Activated T-cell treated with anti-CD3 and anti-CD28 coated beads, Interleukin-2, amount 50 U/mL, for 72 hours (primary cell): ENCODE results near the gene SLC6A20. TPM values are rescaled to one million over a fixed set of nuclear protein-coding genes. Genes with fewer than 3 reads are reported as not detected.

Experiments
- ATAC-seq, 2 donors: fragments of 150-1000 bp; cut with Tn5 transposase; replicated peaks in 1 of 2; 2 replicates each; pipeline ENCODE4 v1.10.0; 2021; ENCODE audit warnings: moderate library complexity in 2 of 2, mild to moderate bottlenecking in 1 of 2
- DNase-seq, 2 donors: peaks; one replicate each; pipeline ENCODE4 v3.0.0; 2021 to 2022; ENCODE audit warnings: mixed read lengths in 1 of 2
- H3K27ac Mint-ChIP-seq: one replicate; pipeline ENCODE4 v1.8.0; 2022; ENCODE audit warnings: mild to moderate bottlenecking, moderate library complexity, mixed read lengths
- H3K27me3 Mint-ChIP-seq: one replicate; pipeline ENCODE4 v1.8.0; 2022; ENCODE audit warnings: low read depth, mixed read lengths
- H3K36me3 Mint-ChIP-seq, 2 donors: one replicate each; pipeline ENCODE4 v1.8.0; 2022; ENCODE audit warnings: mixed read lengths in 2 of 2, mild to moderate bottlenecking in 1 of 2; ENCODE audit not compliant: insufficient read depth in 2 of 2
- H3K4me1 Mint-ChIP-seq: one replicate; pipeline ENCODE4 v1.8.0; 2022; ENCODE audit warnings: low read depth, mixed read lengths
- H3K4me3 Mint-ChIP-seq, 2 donors: one replicate each; pipeline ENCODE4 v1.8.0; 2022; ENCODE audit warnings: mild to moderate bottlenecking in 2 of 2, mixed read lengths in 2 of 2, moderate library complexity in 2 of 2
- H3K9me3 Mint-ChIP-seq, 2 donors: one replicate each; pipeline ENCODE4 v1.8.0; 2022; ENCODE audit warnings: mixed read lengths in 2 of 2
- total RNA-seq, 2 donors: library from RNA; stranded (reverse); gene quantifications; one replicate each; pipeline ENCODE4 v1.2.3, GENCODE V29; 2022

SLC6A20 gene
- total RNA-seq: not detected

- Mint-ChIP-seq H3K4me1 (peaks cover 8% of the 10 kb centered on the region), H3K4me3 (peak within 1 kb of the TSS; percentile 80 to 83), H3K9me3 (no peaks in the 10 kb centered on the region), H3K36me3 (no peaks in the 10 kb centered on the region), H3K27me3 (peaks cover 72% of the 10 kb centered on the region), H3K27ac (no peak within 1 kb of the TSS)
- peak; percentile 17 to 27 for DNase-seq
- ATAC-seq: peak; percentile 59 to 61
Measured at GRCh38 chr3:45795882-45796765, at the start of gene SLC6A20. Gene SLC6A20 (minus strand): TSS chr3:45796536. CDS start chr3:45796419, 117 bp downstream.

- Mint-ChIP-seq H3K9me3 (no peaks in the 10 kb centered on the region), H3K27ac (no peak overlapping the region), H3K4me1 (peaks cover 15% of the 10 kb centered on the region), H3K4me3 (no peak overlapping the region), H3K27me3 (peaks cover 7% of the 10 kb centered on the region), H3K36me3 (no peaks in the 10 kb centered on the region)
- ATAC-seq (no peak), DNase-seq (no peak)
Measured at GRCh38 chr3:45844616-45845015, 48.3 kb upstream of the SLC6A20 start.

GRCh38 chr3:45842851-45843625 is 46.7 kb upstream of the SLC6A20 start:
- DNase-seq (no peak), ATAC-seq (no peak)
- Mint-ChIP-seq H3K4me1 (peaks cover 15% of the 10 kb centered on the region), H3K9me3 (no peaks in the 10 kb centered on the region), H3K27ac (no peak overlapping the region), H3K27me3 (peaks cover 3% of the 10 kb centered on the region), H3K36me3 (no peaks in the 10 kb centered on the region), H3K4me3 (peak overlapping the region; percentile 92 to 95)

- ATAC-seq (peak; percentile 93 to 94), DNase-seq (peak; percentile 89)
- Mint-ChIP-seq H3K4me1 (peaks cover 15% of the 10 kb centered on the region), H3K4me3 (peak within 1 kb of the TSS; percentile 92 to 95), H3K9me3 (no peaks in the 10 kb centered on the region), H3K27ac (peak within 1 kb of the TSS; percentile 88), H3K27me3 (no peaks in the 10 kb centered on the region), H3K36me3 (no peaks in the 10 kb centered on the region)
Measured at GRCh38 chr3:45841757-45842491, 45.6 kb upstream of the SLC6A20 start, which contains the start of gene LZTFL1. Gene LZTFL1 (minus strand): TSS chr3:45842119. CDS start chr3:45841991, 128 bp downstream.

GRCh38 chr3:45841420-45841756 is 45.1 kb upstream of the SLC6A20 start:
- DNase-seq: peak in 1 of 2 donors; percentile 24
- peak overlapping the region; percentile 92 to 95 for H3K4me3 Mint-ChIP-seq
- peak in 1 of 2 donors; percentile 53 for ATAC-seq
- H3K27ac Mint-ChIP-seq: peak overlapping the region; percentile 88
- H3K4me1 Mint-ChIP-seq: peaks cover 15% of the 10 kb centered on the region
- no peaks in the 10 kb centered on the region for H3K9me3 Mint-ChIP-seq
- no peaks in the 10 kb centered on the region for H3K27me3 Mint-ChIP-seq
- no peaks in the 10 kb centered on the region for H3K36me3 Mint-ChIP-seq

- Mint-ChIP-seq H3K4me1 (peaks cover 15% of the 10 kb centered on the region), H3K27me3 (no peaks in the 10 kb centered on the region), H3K4me3 (no peak overlapping the region), H3K36me3 (no peaks in the 10 kb centered on the region), H3K27ac (no peak overlapping the region), H3K9me3 (no peaks in the 10 kb centered on the region)
- ATAC-seq (no peak), DNase-seq (no peak)
Measured at GRCh38 chr3:45838466-45838865, 42.1 kb upstream of the SLC6A20 start.

- Mint-ChIP-seq H3K4me1 (peaks cover 5% of the 10 kb centered on the region), H3K36me3 (no peaks in the 10 kb centered on the region), H3K9me3 (no peaks in the 10 kb centered on the region), H3K4me3 (no peak overlapping the region), H3K27ac (no peak overlapping the region), H3K27me3 (no peaks in the 10 kb centered on the region)
- ATAC-seq (no peak), DNase-seq (peak in 1 of 2 donors; percentile 9)
Measured at GRCh38 chr3:45832699-45833098, 36.4 kb upstream of the SLC6A20 start.

- H3K9me3 Mint-ChIP-seq: no peaks in the 10 kb centered on the region
- no peaks in the 10 kb centered on the region for H3K36me3 Mint-ChIP-seq
- no peak for DNase-seq
- ATAC-seq: no peak
- H3K27ac Mint-ChIP-seq: no peak overlapping the region
- H3K27me3 Mint-ChIP-seq: no peaks in the 10 kb centered on the region
- H3K4me3 Mint-ChIP-seq: no peak overlapping the region
- H3K4me1 Mint-ChIP-seq: peaks cover 15% of the 10 kb centered on the region
Measured at GRCh38 chr3:45830121-45830520, 33.8 kb upstream of the SLC6A20 start.

- Mint-ChIP-seq H3K4me1 (peaks cover 15% of the 10 kb centered on the region), H3K36me3 (no peaks in the 10 kb centered on the region), H3K9me3 (no peaks in the 10 kb centered on the region), H3K4me3 (no peak overlapping the region), H3K27me3 (no peaks in the 10 kb centered on the region), H3K27ac (no peak overlapping the region)
- DNase-seq: no peak
- ATAC-seq: peak in 1 of 2 donors; percentile 49
Measured at GRCh38 chr3:45826908-45827307, 30.6 kb upstream of the SLC6A20 start.

- no peaks in the 10 kb centered on the region for H3K9me3 Mint-ChIP-seq
- H3K27ac Mint-ChIP-seq: no peak overlapping the region
- peaks cover 0 to 2% of the 10 kb centered on the region in 2 donors for H3K36me3 Mint-ChIP-seq
- no peak overlapping the region for H3K4me3 Mint-ChIP-seq
- no peak for DNase-seq
- peaks cover 12% of the 10 kb centered on the region for H3K4me1 Mint-ChIP-seq
- no peaks in the 10 kb centered on the region for H3K27me3 Mint-ChIP-seq
- ATAC-seq: peak; percentile 73 to 76
Measured at GRCh38 chr3:45826321-45826720, 30.0 kb upstream of the SLC6A20 start.

- DNase-seq: no peak
- no peak for ATAC-seq
- Mint-ChIP-seq H3K27me3 (no peaks in the 10 kb centered on the region), H3K4me1 (peaks cover 2% of the 10 kb centered on the region), H3K9me3 (no peaks in the 10 kb centered on the region), H3K36me3 (peaks cover 0 to 2% of the 10 kb centered on the region in 2 donors), H3K27ac (no peak overlapping the region), H3K4me3 (no peak overlapping the region)
Measured at GRCh38 chr3:45821127-45821526, 24.8 kb upstream of the SLC6A20 start.

GRCh38 chr3:45819543-45819942 is 23.2 kb upstream of the SLC6A20 start:
- no peak for ATAC-seq
- Mint-ChIP-seq H3K9me3 (no peaks in the 10 kb centered on the region), H3K4me3 (no peak overlapping the region), H3K27me3 (no peaks in the 10 kb centered on the region), H3K27ac (no peak overlapping the region), H3K4me1 (no peaks in the 10 kb centered on the region), H3K36me3 (peaks cover 0 to 2% of the 10 kb centered on the region in 2 donors)
- no peak for DNase-seq
